Esophagus muscularis mucosa (tissue), 4 donors: ENCODE results near the gene PCDHGB3. TPM values are rescaled to one million over a fixed set of nuclear protein-coding genes. Genes with fewer than 3 reads are reported as not detected.

ENCODE experiments used
- DNase-seq: peaks from one replicate; pipeline ENCODE4 v3.0.0-alpha.2; 2017; ENCODE audit errors: extremely low spot score
- H3K27ac ChIP-seq, 4 donors: fragments of 200-600 bp; sonication (generic); replicated peaks in 1 of 4; 1 replicate in 3 of 4; 2 replicates in 1 of 4; pipeline ENCODE4 v1.5.1; 2016 to 2019; ENCODE audit warnings: mild to moderate bottlenecking in 1 of 4
- H3K27me3 ChIP-seq, 4 donors: fragments of 200-600 bp; sonication (generic); one replicate each; pipeline versions ENCODE4 v1.5.1 to v1.6.0; 2016 to 2019
- H3K36me3 ChIP-seq, 4 donors: fragments of 200-600 bp; sonication (generic); one replicate each; pipeline ENCODE4 v1.5.1; 2016 to 2019
- H3K4me1 ChIP-seq, 4 donors: fragments of 200-600 bp; sonication (generic); one replicate each; pipeline ENCODE4 v1.5.1; 2016 to 2019
- H3K4me3 ChIP-seq, 4 donors: fragments of 200-600 bp; sonication (generic); 1 replicate in 2 of 4; 2 replicates in 2 of 4; pipeline ENCODE4 v1.5.1; 2016 to 2019; ENCODE audit warnings: mild to moderate bottlenecking in 4 of 4, moderate library complexity in 1 of 4
- H3K9me3 ChIP-seq, 4 donors: fragments of 200-600 bp; sonication (generic); 1 replicate in 3 of 4; 2 replicates in 1 of 4; pipeline ENCODE4 v1.5.1; 2016 to 2019
- CTCF ChIP-seq, 3 experiments: fragments of 200-600 bp in 2 of 3; fragments of 450-650 bp in 1 of 3; sonication (generic) in 2 of 3; IDR thresholded peaks; one replicate each; pipeline ENCODE4 v1.5.1; 2017 to 2019; ENCODE audit warnings: antibody characterized with exemption in 3 of 3, mild to moderate bottlenecking in 2 of 3, moderate library complexity in 1 of 3
- EP300 ChIP-seq: sonication (generic); formaldehyde crosslinking; IDR thresholded peaks from one replicate; pipeline ENCODE4 v1.6.1; 2017; ENCODE audit warnings: antibody characterized with exemption
- POLR2A ChIP-seq: fragments of 450-650 bp; IDR thresholded peaks from one replicate; pipeline ENCODE4 v1.6.1; 2017; ENCODE audit warnings: antibody characterized with exemption, moderate library complexity, mild to moderate bottlenecking, low read depth
- POLR2AphosphoS5 ChIP-seq, 2 donors: sonication (generic); formaldehyde crosslinking; IDR thresholded peaks; one replicate each; pipeline ENCODE4 v1.6.1; 2017; ENCODE audit warnings: antibody characterized with exemption in 2 of 2
- WGBS: methylation state at CpG from one replicate; pipeline ENCODE4 v1.1.5; 2018; 5-methylcytosine and 5-hydroxymethylcytosine counted together
- intact Hi-C: fragments of 100-400 bp; cut with DNase I; formaldehyde crosslinking; loops from one replicate; pipeline ENCODE4 v1.15.1; 2023
- total RNA-seq, 4 donors: library from RNA; depleted of rRNA; stranded (reverse); fragments of >200 nt; gene quantifications; one replicate each; pipeline versions ENCODE4 v1.1.0 to v1.2.1, GENCODE V29; 2016

Gene PCDHGB3
- total RNA-seq, 4 donors from 2014 or later: 2.5 to 7.5 (median 3.8) TPM

- Histone ChIP-seq H3K9me3 (peaks cover 10 to 98% (median 95%) of the 10 kb centered on the region in 4 donors), H3K27me3 (peaks cover 0 to 14% (median 0%) of the 10 kb centered on the region in 4 donors), H3K36me3 (no peaks in the 10 kb centered on the region), H3K27ac (no peak overlapping the region), H3K4me1 (no peaks in the 10 kb centered on the region), H3K4me3 (no peak overlapping the region)
- DNase-seq: no peak
- 61% methylated on average over 4 of the region's 19 CpGs for WGBS
- no peak for TF ChIP-seq CTCF (IDR thresholded peaks at IDR 0.05)
- TF ChIP-seq POLR2A: no peak
- no peak for TF ChIP-seq POLR2AphosphoS5 (IDR thresholded peaks at IDR 0.05)
- TF ChIP-seq EP300: no peak
- intact Hi-C loops: loop anchor here (10.0 kb wide), 1 partner anchor 208 kb away; no protein-coding TSS in a partner anchor
Observed at GRCh38 chr5:141356950-141357349, 13.1 kb upstream of the PCDHGB3 start.

- Histone ChIP-seq H3K27me3 (peaks cover 0 to 27% (median 0%) of the 10 kb centered on the region in 4 donors), H3K4me1 (no peaks in the 10 kb centered on the region), H3K9me3 (peaks cover 10 to 100% (median 98%) of the 10 kb centered on the region in 4 donors), H3K27ac (no peak within 1 kb of the TSS), H3K4me3 (peak within 1 kb of the TSS; percentile 23 to 41 (median 24)), H3K36me3 (no peaks in the 10 kb centered on the region)
- no peak for DNase-seq
- intact Hi-C loops: loop anchor here (10.0 kb wide), 1 partner anchor 205 kb away; no protein-coding TSS in a partner anchor
- WGBS: 22% methylated on average over 23 of the region's 24 CpGs
- TF ChIP-seq EP300 (no peak), CTCF (IDR thresholded peaks at IDR 0.05) (peak in 2 of 3 experiments; percentile 14 to 25), POLR2AphosphoS5 (IDR thresholded peaks at IDR 0.05) (no peak), POLR2A (no peak)
Observed at GRCh38 chr5:141359790-141360426, 10.1 kb upstream of the PCDHGB3 start, which contains the start of gene PCDHGB2. TSS of gene PCDHGB2 (plus strand) at chr5:141359994. CDS start at chr5:141360136, 142 bp downstream.

- no peaks in the 10 kb centered on the region for H3K4me1 ChIP-seq
- no peak for DNase-seq
- no peak overlapping the region for H3K27ac ChIP-seq
- WGBS: 47% methylated on average over 13 of the region's 15 CpGs
- H3K9me3 ChIP-seq: peaks cover 14 to 100% (median 98%) of the 10 kb centered on the region in 4 donors
- no peaks in the 10 kb centered on the region for H3K36me3 ChIP-seq
- no peak overlapping the region for H3K4me3 ChIP-seq
- TF ChIP-seq POLR2A (no peak), POLR2AphosphoS5 (IDR thresholded peaks at IDR 0.05) (no peak), CTCF (IDR thresholded peaks at IDR 0.05) (no peak), EP300 (no peak)
- intact Hi-C loops: no loop called here
- H3K27me3 ChIP-seq: peaks cover 0 to 35% (median 0%) of the 10 kb centered on the region in 4 donors
Observed at GRCh38 chr5:141360685-141361084, 9.4 kb upstream of the PCDHGB3 start.

- H3K4me1 ChIP-seq: no peaks in the 10 kb centered on the region
- TF ChIP-seq POLR2AphosphoS5 (IDR thresholded peaks at IDR 0.05) (no peak), POLR2A (no peak), EP300 (no peak), CTCF (IDR thresholded peaks at IDR 0.05) (no peak)
- intact Hi-C loops: no loop called here
- no peak overlapping the region for H3K4me3 ChIP-seq
- peaks cover 5 to 100% (median 98%) of the 10 kb centered on the region in 4 donors for H3K9me3 ChIP-seq
- peaks cover 0 to 43% (median 0%) of the 10 kb centered on the region in 4 donors for H3K27me3 ChIP-seq
- no peak overlapping the region for H3K27ac ChIP-seq
- no peaks in the 10 kb centered on the region for H3K36me3 ChIP-seq
- no peak for DNase-seq
Observed at GRCh38 chr5:141362719-141363118, 7.3 kb upstream of the PCDHGB3 start.
